Endodermal cell (in vitro differentiated cells): Measurements from ENCODE around the gene MMP28. TPM values are rescaled to one million over a fixed set of nuclear protein-coding genes. Genes with fewer than 3 reads are reported as not detected.

Source experiments
- DNase-seq: peaks from one replicate; pipeline ENCODE4 v3.0.0-alpha.2; 2017
- H3K27ac ChIP-seq: 2 replicates; pipeline ENCODE4 v1.5.1; 2013; ENCODE audit warnings: mild to moderate bottlenecking, low read depth, low read length, moderate library complexity
- H3K27me3 ChIP-seq: 2 replicates; pipeline ENCODE4 v1.6.1; 2013; ENCODE audit warnings: mild to moderate bottlenecking, low read length, moderate library complexity; ENCODE audit not compliant: insufficient read depth, control insufficient read depth, poor library complexity, severe bottlenecking
- H3K36me3 ChIP-seq: 2 replicates; pipeline ENCODE4 v1.7.0; 2013; ENCODE audit warnings: mild to moderate bottlenecking, low read length, moderate library complexity; ENCODE audit not compliant: control insufficient read depth, insufficient read depth
- H3K4me1 ChIP-seq: one replicate; pipeline ENCODE4 v1.7.0; 2013; ENCODE audit warnings: low read length; ENCODE audit not compliant: control insufficient read depth, insufficient read depth
- H3K4me3 ChIP-seq: 2 replicates; pipeline ENCODE4 v1.5.1; 2013; ENCODE audit warnings: mild to moderate bottlenecking, low read length, moderate library complexity
- H3K9ac ChIP-seq: 2 replicates; pipeline ENCODE4 v1.6.1; 2013; ENCODE audit warnings: mild to moderate bottlenecking, low read length, moderate library complexity; ENCODE audit not compliant: poor library complexity, severe bottlenecking; ENCODE audit errors: extremely low read depth
- H3K9me3 ChIP-seq: 2 replicates; pipeline ENCODE4 v1.6.1; 2013; ENCODE audit warnings: mild to moderate bottlenecking, low read length, moderate library complexity; ENCODE audit not compliant: control insufficient read depth
- H3K27ac Mint-ChIP-seq: 2 replicates; pipeline ENCODE4 v1.8.0; 2020; ENCODE audit warnings: mixed read lengths
- H3K27me3 Mint-ChIP-seq: 2 replicates; pipeline ENCODE4 v1.8.0; 2021; ENCODE audit warnings: mild to moderate bottlenecking, mixed read lengths; ENCODE audit not compliant: insufficient read depth
- H3K36me3 Mint-ChIP-seq: 2 replicates; pipeline ENCODE4 v1.8.0; 2020; ENCODE audit warnings: low read depth, mixed read lengths
- H3K4me1 Mint-ChIP-seq: 2 replicates; pipeline ENCODE4 v1.8.0; 2020; ENCODE audit warnings: mixed read lengths
- H3K4me3 Mint-ChIP-seq: 2 replicates; pipeline ENCODE4 v1.8.0; 2020; ENCODE audit warnings: mild to moderate bottlenecking, moderate library complexity, mixed read lengths
- H3K9me3 Mint-ChIP-seq: 2 replicates; pipeline ENCODE4 v1.8.0; 2020; ENCODE audit warnings: mild to moderate bottlenecking, mixed read lengths
- WGBS, 2 experiments: methylation state at CpG; one replicate each; pipeline versions ENCODE4 v1.1.5 to v1.1.7; 2013; ENCODE audit warnings: missing lambda C conversion rate in 2 of 2, mixed read lengths in 1 of 2; ENCODE audit not compliant: insufficient coverage in 1 of 2, insufficient read length in 1 of 2; 5-methylcytosine and 5-hydroxymethylcytosine counted together
- total RNA-seq, 2 donors: library from RNA; stranded (reverse); fragmentation: NEBNext Ultra II Directional in 1 of 2; extraction: Animal tissue kit (Norgen Biotek cat#: 25700) in 1 of 2; gene quantifications; 2 replicates in 1 of 2; 3 replicates in 1 of 2; pipeline ENCODE4 v1.2.1, GENCODE V29; 2021
- TF ChIP-seq, protein P1 (sequence below): fragments of 200-600 bp; sonication (generic); conservative IDR thresholded peaks from 2 replicates; pipeline ENCODE4 v1.5.0; 2021; ENCODE audit warnings: antibody characterized with exemption, mild to moderate bottlenecking

The MMP28 gene
- total RNA-seq, 2 donors from 2014 or later, result not detected

DNA sequence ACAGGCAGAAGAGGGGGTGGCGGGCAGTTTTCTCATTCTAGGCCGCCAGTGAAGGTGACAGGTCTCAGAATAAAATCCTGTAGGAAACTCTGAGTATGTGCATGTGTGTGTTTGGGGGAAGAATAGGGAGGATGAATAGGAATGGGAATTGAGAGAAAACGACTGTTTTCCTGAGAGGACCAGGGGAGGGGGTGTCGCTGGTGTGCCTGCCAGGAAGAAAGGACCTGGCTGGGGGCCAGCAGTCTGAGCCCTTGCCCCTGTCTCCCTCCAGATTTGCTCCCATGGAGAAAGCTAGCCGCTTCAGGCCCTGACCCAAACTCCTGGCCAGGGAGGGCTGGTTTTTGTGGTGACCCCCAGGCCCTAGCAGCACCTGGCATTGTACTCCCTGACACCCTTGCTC lies 20.4 kb downstream of the MMP28 start:
- H3K4me3 ChIP-seq, result no peak overlapping the region
- no peak overlapping the region for H3K27ac ChIP-seq
- H3K9ac ChIP-seq, result no peak overlapping the region
- 77 to 93% methylated on average over 3 to 5 of the region's 5 CpGs for WGBS, 2 experiments
- no peaks in the 10 kb centered on the region for H3K27me3 ChIP-seq
- H3K36me3 ChIP-seq, result no peaks in the 10 kb centered on the region
- H3K4me1 ChIP-seq, result no peaks in the 10 kb centered on the region
- peaks cover 11% of the 10 kb centered on the region for H3K4me1 Mint-ChIP-seq
- no peak for DNase-seq
- peaks cover 2% of the 10 kb centered on the region for H3K27me3 Mint-ChIP-seq
- no peak overlapping the region for H3K4me3 Mint-ChIP-seq
- H3K9me3 Mint-ChIP-seq, result no peaks in the 10 kb centered on the region
- H3K36me3 Mint-ChIP-seq, result no peaks in the 10 kb centered on the region
- H3K9me3 ChIP-seq, result no peaks in the 10 kb centered on the region
- H3K27ac Mint-ChIP-seq, result no peak overlapping the region
- TF ChIP-seq, protein P1, sequence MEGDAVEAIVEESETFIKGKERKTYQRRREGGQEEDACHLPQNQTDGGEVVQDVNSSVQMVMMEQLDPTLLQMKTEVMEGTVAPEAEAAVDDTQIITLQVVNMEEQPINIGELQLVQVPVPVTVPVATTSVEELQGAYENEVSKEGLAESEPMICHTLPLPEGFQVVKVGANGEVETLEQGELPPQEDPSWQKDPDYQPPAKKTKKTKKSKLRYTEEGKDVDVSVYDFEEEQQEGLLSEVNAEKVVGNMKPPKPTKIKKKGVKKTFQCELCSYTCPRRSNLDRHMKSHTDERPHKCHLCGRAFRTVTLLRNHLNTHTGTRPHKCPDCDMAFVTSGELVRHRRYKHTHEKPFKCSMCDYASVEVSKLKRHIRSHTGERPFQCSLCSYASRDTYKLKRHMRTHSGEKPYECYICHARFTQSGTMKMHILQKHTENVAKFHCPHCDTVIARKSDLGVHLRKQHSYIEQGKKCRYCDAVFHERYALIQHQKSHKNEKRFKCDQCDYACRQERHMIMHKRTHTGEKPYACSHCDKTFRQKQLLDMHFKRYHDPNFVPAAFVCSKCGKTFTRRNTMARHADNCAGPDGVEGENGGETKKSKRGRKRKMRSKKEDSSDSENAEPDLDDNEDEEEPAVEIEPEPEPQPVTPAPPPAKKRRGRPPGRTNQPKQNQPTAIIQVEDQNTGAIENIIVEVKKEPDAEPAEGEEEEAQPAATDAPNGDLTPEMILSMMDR, result no peak

DNA sequence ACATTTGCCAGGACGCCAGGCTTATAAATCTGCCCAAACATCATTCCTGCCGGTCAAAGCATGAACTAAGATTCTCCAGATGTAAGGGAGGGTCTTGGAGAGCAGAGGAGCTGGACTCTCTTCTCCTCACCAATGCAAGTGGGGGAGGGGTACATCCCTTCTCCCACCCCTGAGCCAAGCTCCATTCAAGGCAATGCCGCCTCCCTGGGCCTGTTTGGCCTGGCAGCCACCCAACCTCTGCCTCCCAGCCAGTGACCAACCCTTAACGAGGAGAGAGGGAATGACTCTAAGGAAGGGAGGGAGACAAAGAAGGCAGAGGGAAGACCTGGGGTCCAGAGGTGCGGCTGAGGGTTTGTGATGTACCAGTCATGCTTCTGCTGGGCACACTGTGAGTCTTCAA lies 20.9 kb downstream of the MMP28 start:
- H3K4me1 ChIP-seq, result no peaks in the 10 kb centered on the region
- H3K9me3 ChIP-seq, result no peaks in the 10 kb centered on the region
- H3K4me1 Mint-ChIP-seq, result peaks cover 11% of the 10 kb centered on the region
- H3K36me3 Mint-ChIP-seq, result no peaks in the 10 kb centered on the region
- H3K4me3 ChIP-seq, result no peak overlapping the region
- no peaks in the 10 kb centered on the region for H3K9me3 Mint-ChIP-seq
- H3K27me3 ChIP-seq, result no peaks in the 10 kb centered on the region
- no peak overlapping the region for H3K9ac ChIP-seq
- 87% methylated on average over 5 of the region's 5 CpGs; no CpG with 5 or more reads in 1 of the 2 experiments for WGBS, 2 experiments
- DNase-seq, result peak; percentile 60
- H3K27ac Mint-ChIP-seq, result no peak overlapping the region
- no peaks in the 10 kb centered on the region for H3K36me3 ChIP-seq
- H3K27ac ChIP-seq, result peak overlapping the region; percentile 52
- no peak overlapping the region for H3K4me3 Mint-ChIP-seq
- H3K27me3 Mint-ChIP-seq, result peaks cover 5% of the 10 kb centered on the region
- TF ChIP-seq, protein P1, result no peak

DNA sequence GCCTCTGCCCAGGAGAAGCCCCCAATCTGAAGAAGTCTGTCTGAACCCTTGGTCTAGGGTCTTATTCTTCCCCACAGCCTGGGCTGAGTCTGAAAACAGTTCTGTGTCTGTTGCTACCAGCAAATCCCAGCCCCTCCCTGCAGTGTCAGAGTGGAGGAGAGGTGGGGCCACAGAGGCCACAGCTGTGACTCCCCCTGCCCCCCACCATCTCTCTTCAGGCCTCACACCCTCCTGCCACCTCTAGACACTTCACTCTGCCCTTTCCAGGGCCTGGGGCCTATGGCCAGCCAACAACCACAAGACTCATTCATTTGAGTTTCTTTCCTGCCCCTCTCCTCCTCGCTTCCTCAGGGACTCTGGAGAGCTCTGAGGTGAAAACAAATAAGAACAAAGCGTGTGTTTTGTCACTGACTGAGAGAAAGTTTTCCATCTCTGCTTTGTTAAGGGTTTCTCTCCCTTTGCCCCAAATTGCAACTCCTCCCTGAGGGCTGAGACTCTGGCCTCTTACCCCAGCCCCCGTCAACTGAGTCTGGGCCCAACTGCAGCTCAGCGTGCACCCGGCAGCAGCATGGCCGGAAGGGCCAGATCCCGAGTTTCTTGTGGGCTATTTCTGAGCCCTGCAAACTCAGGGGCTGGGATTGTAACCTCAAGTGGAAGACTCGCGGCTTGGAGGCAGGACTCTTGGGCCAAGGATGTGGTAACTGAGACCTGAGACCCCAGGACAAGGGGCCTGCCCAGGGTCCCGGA lies 21.6 kb downstream of the MMP28 start:
- Histone ChIP-seq H3K4me1 (no peaks in the 10 kb centered on the region), H3K27me3 (no peaks in the 10 kb centered on the region), H3K9me3 (no peaks in the 10 kb centered on the region), H3K9ac (no peak overlapping the region), H3K27ac (peak overlapping the region; percentile 52), H3K4me3 (no peak overlapping the region), H3K36me3 (no peaks in the 10 kb centered on the region)
- Mint-ChIP-seq H3K9me3 (no peaks in the 10 kb centered on the region), H3K4me3 (no peak overlapping the region), H3K36me3 (no peaks in the 10 kb centered on the region), H3K27ac (peak overlapping the region; percentile 75), H3K27me3 (peaks cover 7% of the 10 kb centered on the region), H3K4me1 (peaks cover 11% of the 10 kb centered on the region)
- DNase-seq, result peak; percentile 59
- TF ChIP-seq, protein P1, result no peak
- 91 to 92% methylated on average over 8 to 10 of the region's 10 CpGs for WGBS, 2 experiments
